GM21786 (cell line): ENCODE data around the gene PCP2.

Source experiments
- ATAC-seq: cut with Tn5 transposase; IDR thresholded peaks from one replicate; pipeline ENCODE4 v1.9.1; 2021; ENCODE audit not compliant: unreplicated experiment

PCP2 gene

DNA sequence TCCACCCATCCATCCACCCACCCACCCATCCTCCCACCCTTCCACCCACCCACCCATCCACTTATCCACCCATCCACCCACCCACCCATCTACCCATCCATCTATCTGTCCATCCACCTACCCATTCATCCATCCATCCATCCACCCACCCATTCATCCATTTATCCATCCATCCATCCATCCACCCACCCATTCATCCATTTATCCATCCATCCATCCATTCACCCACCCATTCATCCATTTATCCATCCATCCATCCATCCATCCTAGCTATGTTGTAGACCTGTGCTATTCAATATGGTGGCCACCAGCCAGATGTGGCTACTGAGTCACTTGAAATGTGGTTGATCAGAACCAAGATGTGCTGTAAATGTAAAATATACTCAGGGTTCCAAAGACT lies 32.8 kb downstream of the PCP2 start:
- ATAC-seq = no peak

DNA sequence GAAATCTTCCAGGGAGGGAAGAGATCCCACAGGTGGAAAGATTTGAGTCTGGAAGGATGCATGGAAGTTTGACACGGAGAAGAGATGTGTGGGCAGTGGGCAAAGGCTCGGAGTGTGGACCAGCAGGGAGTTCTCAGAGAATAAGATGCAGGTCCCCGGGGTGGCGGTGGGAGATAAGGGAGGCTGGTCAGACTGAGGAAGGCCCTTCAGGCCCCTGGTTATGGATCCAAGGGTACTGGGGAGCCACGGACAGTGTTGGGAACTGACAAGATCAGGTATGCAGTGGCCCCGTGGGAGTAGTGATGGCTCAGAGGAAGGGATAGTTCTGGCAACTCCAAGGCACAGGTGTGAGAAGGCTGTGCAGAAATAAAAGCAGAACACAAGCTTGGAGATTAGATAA lies 35.3 kb downstream of the PCP2 start:
- ATAC-seq = no peak

DNA sequence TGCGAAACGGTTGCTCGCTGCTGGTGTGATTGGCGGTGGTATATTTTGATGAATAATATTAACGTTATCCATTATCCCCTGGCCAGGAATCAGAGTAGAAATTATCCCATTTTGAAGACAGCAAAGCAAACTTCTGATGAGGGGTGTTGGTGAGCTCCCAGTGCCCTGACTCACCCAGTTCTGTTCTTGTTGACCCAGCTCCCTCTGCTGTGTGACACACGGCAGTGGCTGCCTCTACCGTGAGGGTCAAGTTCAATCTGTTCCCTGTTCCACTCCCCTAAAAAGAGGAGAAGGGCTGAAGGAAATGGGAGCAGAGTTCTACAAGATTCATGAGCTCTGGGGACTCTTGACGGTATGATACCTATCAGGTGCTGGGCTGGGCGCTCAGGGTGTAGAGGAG lies 35.8 kb downstream of the PCP2 start:
- ATAC-seq = no peak

DNA sequence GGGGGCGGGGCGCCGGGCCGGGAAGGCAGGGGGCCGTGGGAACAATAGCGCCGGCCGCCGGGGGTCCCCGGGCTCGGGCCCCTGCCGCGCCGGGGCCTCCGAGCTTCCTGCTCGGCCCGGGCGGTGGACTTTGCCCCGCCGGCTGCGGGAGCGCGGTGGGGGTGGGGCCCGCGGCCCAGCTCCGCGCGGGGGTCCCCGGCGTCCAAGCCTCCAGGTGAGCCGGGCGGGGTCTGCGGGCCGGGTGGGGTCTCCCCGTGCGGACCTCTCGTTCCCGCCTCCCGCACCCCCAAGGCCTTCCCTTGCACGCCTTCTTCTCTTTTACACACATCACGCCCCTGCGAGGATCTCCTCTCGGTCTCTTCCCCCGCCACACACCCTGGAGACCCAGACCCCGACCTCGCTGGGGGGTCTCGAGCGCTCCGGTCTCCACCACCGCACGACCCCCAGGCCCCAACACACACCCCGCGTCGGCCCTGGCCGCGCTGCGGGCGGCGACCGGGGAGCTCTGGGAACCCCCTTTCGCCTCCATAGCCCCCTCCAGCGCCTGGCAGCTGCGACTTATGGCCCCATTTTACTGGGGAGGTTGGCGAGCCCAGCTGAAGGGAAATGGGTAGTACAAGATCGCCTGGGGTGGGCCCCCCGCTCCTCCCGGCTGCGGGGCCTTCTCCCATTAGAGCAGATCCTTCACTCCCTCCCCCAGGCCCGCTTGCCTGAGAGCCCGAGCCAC lies 37.1 kb downstream of the PCP2 start:
- ATAC-seq = no peak

DNA sequence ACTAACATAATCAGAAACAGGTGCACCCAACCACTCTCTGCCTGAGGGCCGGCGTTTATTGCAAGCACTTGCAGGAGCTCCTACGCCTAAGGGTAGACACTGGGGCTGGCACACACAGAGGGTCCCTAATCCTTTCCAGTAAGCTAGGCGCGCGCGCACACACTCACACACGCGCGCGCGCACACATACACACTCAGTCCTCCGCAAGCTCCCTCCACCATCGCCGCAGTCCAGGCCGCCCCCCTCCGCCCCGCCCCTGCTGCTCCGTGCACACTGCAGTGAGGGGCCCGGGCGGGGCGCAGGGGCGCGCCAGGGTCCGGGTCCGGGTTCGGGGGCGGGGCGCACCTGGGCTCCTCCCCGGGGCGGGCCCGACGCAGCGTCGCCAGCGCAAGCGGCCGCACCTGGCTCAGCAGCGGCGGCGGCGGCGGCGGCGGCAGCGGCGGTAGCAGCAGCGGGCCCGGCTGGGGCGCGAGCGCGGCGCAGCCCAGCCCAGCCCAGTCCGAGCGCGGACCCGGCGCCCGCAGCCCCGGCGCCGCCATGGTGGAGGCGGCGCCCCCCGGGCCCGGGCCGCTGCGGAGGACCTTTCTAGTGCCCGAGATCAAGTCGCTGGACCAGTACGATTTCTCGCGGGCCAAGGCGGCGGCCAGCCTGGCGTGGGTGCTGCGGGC lies 37.9 kb downstream of the PCP2 start, which contains the start of gene CAMSAP3:
TSS of gene CAMSAP3 (plus strand) at position 398 of the 668 bp plus-strand sequence. CDS start at position 538, 140 bp downstream.
- no peak for ATAC-seq

DNA sequence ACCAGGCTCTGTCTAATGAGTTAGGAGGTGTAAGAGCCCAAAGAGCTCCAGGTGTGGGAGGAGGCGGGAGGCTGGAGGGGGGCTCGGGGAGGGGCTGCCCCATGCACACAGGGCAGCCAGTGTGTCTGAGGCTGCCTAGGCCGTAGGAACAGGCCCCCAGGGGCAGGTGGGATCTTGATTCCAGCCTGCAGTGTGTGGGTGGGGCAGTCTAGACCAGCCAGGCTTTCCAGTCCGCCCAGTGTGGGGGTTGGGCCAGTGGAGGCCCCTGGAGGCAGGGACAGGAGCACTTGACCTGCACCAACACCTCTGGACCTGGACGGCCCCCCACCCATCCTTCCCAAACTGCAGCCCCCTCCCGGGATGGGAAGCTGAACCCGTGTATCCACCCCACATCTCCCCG lies 43.3 kb downstream of the PCP2 start:
- ATAC-seq = no peak

DNA sequence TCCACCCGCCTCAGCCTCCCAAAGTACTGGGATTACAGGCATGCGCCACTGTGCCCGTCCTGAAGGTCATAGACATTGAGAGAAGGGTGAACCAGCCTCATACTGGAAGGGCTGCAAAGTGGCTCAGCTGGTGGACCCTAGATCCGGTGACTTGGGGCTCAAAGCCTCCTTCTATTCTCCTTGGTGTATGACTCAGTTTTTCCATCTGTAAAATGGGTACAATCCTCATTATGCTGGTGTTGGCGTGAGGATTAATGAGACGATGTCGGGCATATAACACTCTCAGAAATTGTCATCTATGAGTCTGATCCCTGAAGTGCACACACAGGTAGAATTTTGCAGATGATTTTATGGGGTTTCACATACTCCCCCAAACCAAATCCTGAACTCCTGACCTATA lies 43.7 kb downstream of the PCP2 start:
- ATAC-seq = no peak

DNA sequence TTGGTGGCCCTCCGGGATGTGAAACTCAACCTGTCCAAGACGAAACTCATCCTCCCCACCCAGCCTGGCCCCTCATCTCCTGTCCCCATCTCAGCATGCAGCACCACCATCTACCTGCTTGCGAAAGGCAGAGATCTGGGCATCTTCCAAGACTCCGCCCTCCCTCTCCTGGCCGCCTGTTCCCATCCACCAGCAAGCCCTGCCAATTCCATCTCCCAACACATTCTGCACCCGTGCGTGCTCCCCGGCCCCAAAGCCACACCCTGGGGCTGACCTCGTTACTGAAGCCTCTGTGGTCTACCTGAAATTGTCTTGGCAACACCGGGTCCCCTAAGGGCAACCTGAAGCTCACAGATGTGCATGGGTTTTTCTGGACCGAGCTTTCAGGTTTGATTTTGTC lies 51.1 kb downstream of the PCP2 start:
- ATAC-seq = no peak
